K562 (cell line): Measurements from ENCODE around the gene ARHGAP42.

Experiments
- CTCF ChIP-seq, 3 experiments: IDR thresholded peaks in 2 of 3; conservative IDR thresholded peaks in 1 of 3; 2 replicates each; pipeline ENCODE4 v1.5.1; 2011 to 2012; ENCODE audit warnings: low read length in 3 of 3, mild to moderate bottlenecking in 3 of 3, control low read depth in 2 of 3, improper control_type of control experiment in 1 of 3, inconsistent platforms in 1 of 3, low read depth in 1 of 3, mixed read lengths in 1 of 3, moderate library complexity in 1 of 3; ENCODE audit not compliant: insufficient read depth in 2 of 3
- MAX ChIP-seq: sonication (generic); formaldehyde crosslinking; IDR thresholded peaks from 2 replicates; pipeline ENCODE4 v1.9.0; 2022; ENCODE audit warnings: mild to moderate bottlenecking, missing genetic modification reagents
- NR2C2 ChIP-seq, 2 experiments: fragments of 200-800 bp in 1 of 2; sonication (Bioruptor generic) in 1 of 2; sonication (generic) in 1 of 2; formaldehyde crosslinking in 1 of 2; IDR thresholded peaks; 2 replicates each; pipeline versions ENCODE4 v1.6.1 to v1.8.0; 2016 to 2022; ENCODE audit warnings: mild to moderate bottlenecking in 1 of 2, missing compliant biosample characterization in 1 of 2, missing genetic modification characterization in 1 of 2, missing genetic modification reagents in 1 of 2
- POLR2AphosphoS5 ChIP-seq: IDR thresholded peaks from 2 replicates; pipeline ENCODE4 v1.6.1; 2011; ENCODE audit warnings: mild to moderate bottlenecking, low read depth, low read length, moderate library complexity; ENCODE audit not compliant: control insufficient read depth, insufficient read depth
- RAD21 ChIP-seq, 2 experiments: fragments of 250-450 bp in 1 of 2; fragments of 450-650 bp in 1 of 2; sonication (Bioruptor Pico) in 1 of 2; formaldehyde crosslinking in 1 of 2; IDR thresholded peaks in 1 of 2; conservative IDR thresholded peaks in 1 of 2; 2 replicates each; pipeline versions ENCODE4 v1.4.0 to v1.8.0; 2020 to 2022; ENCODE audit warnings: mild to moderate bottlenecking in 2 of 2, moderate library complexity in 1 of 2
- SMAD4 ChIP-seq: fragments of 250-450 bp; sonication (Bioruptor Pico); conservative IDR thresholded peaks from 2 replicates; pipeline ENCODE4 v1.8.0; 2021; ENCODE audit warnings: inconsistent platforms, mild to moderate bottlenecking, moderate library complexity
- ZBTB8A ChIP-seq: fragments of 450-650 bp; IDR thresholded peaks from 2 replicates; pipeline ENCODE4 v1.6.1; 2018; ENCODE audit warnings: mild to moderate bottlenecking, moderate library complexity; ENCODE audit not compliant: partially characterized antibody
- ZNF121 ChIP-seq: sonication (generic); formaldehyde crosslinking; conservative IDR thresholded peaks from 2 replicates; pipeline ENCODE4 v1.8.0; 2022; ENCODE audit warnings: missing genetic modification reagents

GRCh38 chr11:100978442-100978841 is 291.4 kb downstream of the ARHGAP42 start:
- TF ChIP-seq NR2C2 (CRISPR knock-in tag; IDR thresholded peaks at IDR 0.05) = no peak
- no peak for TF ChIP-seq NR2C2 (tag; IDR thresholded peaks at IDR 0.05)
- no peak for TF ChIP-seq POLR2AphosphoS5
- no peak for TF ChIP-seq SMAD4 (CRISPR knock-in tag)
- no peak for TF ChIP-seq ZNF121
- TF ChIP-seq MAX (CRISPR knock-in tag) = no peak
- TF ChIP-seq CTCF (IDR thresholded peaks at IDR 0.05 in 2 of 3, conservative IDR thresholded peaks at IDR 0.05 in 1 of 3; ENCODE audit: insufficient read depth in 2 of 3, low read depth in 1 of 3, low read length in 3 of 3) = no peak
- TF ChIP-seq RAD21 (CRISPR knock-in tag; conservative IDR thresholded peaks at IDR 0.05 in 1 of 2, IDR thresholded peaks at IDR 0.05 in 1 of 2) = no peak
- TF ChIP-seq ZBTB8A = no peak
